GM13977 (cell line): ENCODE measurements around the gene KIF21B.
"Not testable (repeated sequence)": the region's sequence is repeated elsewhere in the genome, so short reads cannot be mapped to it uniquely, and the experiment has no call there.

Experiments
- DNase-seq: peaks from one replicate; pipeline ENCODE4 v3.0.0; 2012; ENCODE audit warnings: low spot score
- in situ Hi-C: fragments of 300-500 bp; cut with MboI; formaldehyde crosslinking; loops from one replicate; pipeline ENCODE4 v1.12.0; 2022; ENCODE audit warnings: low sequenced_read_pairs, low pct_unique_long_range_greater_than_20kb, mixed read lengths, inconsistent platforms; ENCODE audit not compliant: unreplicated experiment
- TF ChIP-seq, protein P1 (sequence below): IDR thresholded peaks from 2 replicates; pipeline ENCODE4 v1.5.1; 2012; ENCODE audit warnings: mild to moderate bottlenecking, control low read depth; ENCODE audit not compliant: insufficient read depth; ENCODE audit errors: extremely low read depth, missing control alignments

Gene KIF21B

GRCh38 chr1:200967693-200968468, 55.6 kb downstream of the KIF21B start:
- TF ChIP-seq, protein P1, sequence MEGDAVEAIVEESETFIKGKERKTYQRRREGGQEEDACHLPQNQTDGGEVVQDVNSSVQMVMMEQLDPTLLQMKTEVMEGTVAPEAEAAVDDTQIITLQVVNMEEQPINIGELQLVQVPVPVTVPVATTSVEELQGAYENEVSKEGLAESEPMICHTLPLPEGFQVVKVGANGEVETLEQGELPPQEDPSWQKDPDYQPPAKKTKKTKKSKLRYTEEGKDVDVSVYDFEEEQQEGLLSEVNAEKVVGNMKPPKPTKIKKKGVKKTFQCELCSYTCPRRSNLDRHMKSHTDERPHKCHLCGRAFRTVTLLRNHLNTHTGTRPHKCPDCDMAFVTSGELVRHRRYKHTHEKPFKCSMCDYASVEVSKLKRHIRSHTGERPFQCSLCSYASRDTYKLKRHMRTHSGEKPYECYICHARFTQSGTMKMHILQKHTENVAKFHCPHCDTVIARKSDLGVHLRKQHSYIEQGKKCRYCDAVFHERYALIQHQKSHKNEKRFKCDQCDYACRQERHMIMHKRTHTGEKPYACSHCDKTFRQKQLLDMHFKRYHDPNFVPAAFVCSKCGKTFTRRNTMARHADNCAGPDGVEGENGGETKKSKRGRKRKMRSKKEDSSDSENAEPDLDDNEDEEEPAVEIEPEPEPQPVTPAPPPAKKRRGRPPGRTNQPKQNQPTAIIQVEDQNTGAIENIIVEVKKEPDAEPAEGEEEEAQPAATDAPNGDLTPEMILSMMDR = no peak
- DNase-seq = no peak
- in situ Hi-C loops = loop anchor here (10.0 kb wide), 1 partner anchor 147 kb away; the partner anchor contains the start of gene CACNA1S

DNA sequence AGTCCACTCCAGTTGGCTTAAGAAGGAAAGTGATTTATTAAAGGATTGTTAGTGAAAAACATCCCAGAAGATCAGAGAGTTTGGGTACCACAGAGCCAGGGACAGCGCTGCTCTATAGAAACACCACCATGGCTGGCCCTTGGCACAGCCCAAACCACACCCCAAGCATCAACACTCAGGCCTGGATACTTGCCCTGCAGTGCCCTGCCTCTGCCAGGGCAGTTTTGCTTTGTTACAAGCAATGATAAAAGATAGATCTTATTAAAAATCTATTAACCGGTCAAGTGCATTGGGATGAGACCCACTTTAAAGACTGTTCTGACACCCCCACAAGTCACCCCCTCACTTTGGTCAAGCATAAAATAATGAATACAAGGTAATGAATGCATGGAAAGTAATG, 56.6 kb downstream of the KIF21B start:
- in situ Hi-C loops = loop anchor here (10.0 kb wide), 1 partner anchor 148 kb away; the partner anchor contains the start of gene CACNA1S
- DNase-seq = no peak
- TF ChIP-seq, protein P1 = no peak

GRCh38 chr1:200965111-200965805, 58.3 kb downstream of the KIF21B start:
- in situ Hi-C loops = loop anchor here (10.0 kb wide), 1 partner anchor 150 kb away; the partner anchor contains the start of gene CACNA1S
- TF ChIP-seq, protein P1 = no peak
- DNase-seq = no peak

GRCh38 chr1:200963888-200964287, 59.6 kb downstream of the KIF21B start:
- in situ Hi-C loops = loop anchor here (10.0 kb wide), 1 partner anchor 151 kb away; the partner anchor contains the start of gene CACNA1S
- DNase-seq = not testable (repeated sequence)

DNA sequence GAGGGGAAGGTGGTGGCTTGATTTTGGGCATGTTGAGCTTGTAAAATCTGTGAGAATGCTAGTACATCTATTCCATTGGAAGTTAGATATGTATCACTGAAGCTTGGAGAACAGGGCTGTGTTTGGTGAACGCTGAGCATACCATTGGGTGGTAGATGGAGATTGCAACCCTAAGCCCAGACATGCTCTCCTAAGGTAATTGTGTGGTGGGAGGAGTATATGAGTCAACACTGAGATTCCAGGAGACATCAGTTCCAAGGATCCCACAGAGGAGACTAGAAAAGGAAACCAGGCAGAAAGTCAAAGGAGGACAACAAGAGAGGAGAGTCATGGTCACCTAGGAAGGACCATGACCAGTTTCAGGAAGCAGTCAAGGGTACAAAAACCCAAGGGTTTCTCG, 60.4 kb downstream of the KIF21B start:
- TF ChIP-seq, protein P1 = no peak
- no peak for DNase-seq
- in situ Hi-C loops = loop anchor here (10.0 kb wide), 1 partner anchor 152 kb away; the partner anchor contains the start of gene CACNA1S

GRCh38 chr1:200962631-200963030, 60.9 kb downstream of the KIF21B start:
- TF ChIP-seq, protein P1 = no peak
- in situ Hi-C loops = loop anchor here (10.0 kb wide), 1 partner anchor 152 kb away; the partner anchor contains the start of gene CACNA1S
- no peak for DNase-seq

DNA sequence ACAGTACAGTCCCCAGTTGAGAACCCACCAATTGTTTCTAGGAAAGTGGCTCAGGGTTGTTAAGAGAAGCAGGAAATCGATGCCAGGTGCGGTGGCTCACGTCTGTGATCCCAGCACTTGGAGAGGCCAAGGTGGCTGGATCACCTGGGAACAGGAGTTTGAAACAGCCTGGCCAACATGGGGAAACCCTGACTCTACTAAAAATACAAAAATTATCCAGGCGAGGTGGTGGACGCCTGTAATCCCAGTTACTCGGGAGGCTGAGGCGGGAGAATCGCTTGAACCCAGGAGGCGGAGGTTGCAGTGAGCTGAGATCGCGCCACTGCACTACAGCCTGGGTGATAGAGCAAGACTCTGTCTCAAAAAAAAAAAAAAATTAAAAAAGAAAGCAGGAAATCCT, 61.4 kb downstream of the KIF21B start:
- DNase-seq = not testable (repeated sequence)
- in situ Hi-C loops = loop anchor here (10.0 kb wide), 1 partner anchor 153 kb away; the partner anchor contains the start of gene CACNA1S
